Measurements from ENCODE around the gene ZNF574.

GRCh38 chr19:42098781-42099180 lies 22.8 kb downstream of the ZNF574 start:
- no peak for TF ChIP-seq REST (IDR thresholded peaks at IDR 0.05; ENCODE audit: low read depth)
- TF ChIP-seq CREB1 (IDR thresholded peaks at IDR 0.05; ENCODE audit: low read depth): no peak
- no peak for TF ChIP-seq FOXM1 (IDR thresholded peaks at IDR 0.05; ENCODE audit: borderline replicate concordance, low read depth)
- TF ChIP-seq RAD21 (IDR thresholded peaks at IDR 0.05; ENCODE audit: low read depth): no peak
- no peak for TF ChIP-seq TAF1 (IDR thresholded peaks at IDR 0.05; ENCODE audit: low read depth)
- no peak for TF ChIP-seq YY1 (IDR thresholded peaks at IDR 0.05; ENCODE audit: low read depth)
- TF ChIP-seq TEAD4 (IDR thresholded peaks at IDR 0.05): no peak
- no peak for TF ChIP-seq TCF12 (IDR thresholded peaks at IDR 0.05; ENCODE audit: low read depth)
